ENCODE results near the gene SERGEF.

SERGEF gene

DNA sequence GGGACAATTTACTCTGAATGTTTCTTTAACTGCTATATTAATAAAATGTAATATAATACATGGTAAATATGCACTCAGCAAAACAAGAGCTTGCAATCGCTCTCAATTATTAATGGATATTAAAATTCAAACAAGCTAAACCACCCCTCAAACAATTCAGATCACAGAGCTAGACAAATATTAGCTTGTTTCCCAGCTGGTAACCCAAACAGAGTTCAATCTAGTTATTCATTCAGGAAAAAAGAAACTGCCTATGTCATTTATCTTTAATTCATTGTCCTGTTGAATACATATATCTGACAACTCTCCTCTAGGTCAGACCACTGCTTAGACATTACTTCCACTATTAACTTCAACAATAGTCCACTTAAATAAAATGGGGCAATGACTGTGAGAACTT is 78.7 kb downstream of the SERGEF start:
- POLR2A ChIA-PET, result no interaction called here

DNA sequence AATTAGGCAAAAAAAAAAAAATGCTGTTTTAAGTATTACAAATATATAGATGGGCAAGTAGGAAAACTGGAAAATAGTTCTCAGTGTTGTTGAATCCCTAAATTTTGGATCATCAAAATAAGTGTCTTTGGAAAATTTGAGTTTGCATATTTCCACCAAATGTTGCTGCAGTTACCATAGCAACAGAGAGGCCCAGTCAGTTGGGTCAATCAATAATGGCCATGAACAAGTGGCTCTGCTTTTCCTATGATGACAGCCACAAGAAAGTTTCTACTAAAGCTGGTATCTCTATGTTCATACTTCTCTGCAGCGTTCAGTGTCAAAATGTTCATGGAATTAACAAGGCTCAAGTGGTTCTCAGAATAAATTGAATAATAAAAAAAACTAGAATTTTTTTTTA is 79.1 kb downstream of the SERGEF start:
- no peak overlapping the region for H3K4me3 ChIP-seq (ENCODE audit: low read depth, low read length)
- ChIA-PET CTCF (no interaction called here), POLR2A (no interaction called here)
- TF ChIP-seq, protein P1, sequence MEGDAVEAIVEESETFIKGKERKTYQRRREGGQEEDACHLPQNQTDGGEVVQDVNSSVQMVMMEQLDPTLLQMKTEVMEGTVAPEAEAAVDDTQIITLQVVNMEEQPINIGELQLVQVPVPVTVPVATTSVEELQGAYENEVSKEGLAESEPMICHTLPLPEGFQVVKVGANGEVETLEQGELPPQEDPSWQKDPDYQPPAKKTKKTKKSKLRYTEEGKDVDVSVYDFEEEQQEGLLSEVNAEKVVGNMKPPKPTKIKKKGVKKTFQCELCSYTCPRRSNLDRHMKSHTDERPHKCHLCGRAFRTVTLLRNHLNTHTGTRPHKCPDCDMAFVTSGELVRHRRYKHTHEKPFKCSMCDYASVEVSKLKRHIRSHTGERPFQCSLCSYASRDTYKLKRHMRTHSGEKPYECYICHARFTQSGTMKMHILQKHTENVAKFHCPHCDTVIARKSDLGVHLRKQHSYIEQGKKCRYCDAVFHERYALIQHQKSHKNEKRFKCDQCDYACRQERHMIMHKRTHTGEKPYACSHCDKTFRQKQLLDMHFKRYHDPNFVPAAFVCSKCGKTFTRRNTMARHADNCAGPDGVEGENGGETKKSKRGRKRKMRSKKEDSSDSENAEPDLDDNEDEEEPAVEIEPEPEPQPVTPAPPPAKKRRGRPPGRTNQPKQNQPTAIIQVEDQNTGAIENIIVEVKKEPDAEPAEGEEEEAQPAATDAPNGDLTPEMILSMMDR (IDR thresholded peaks at IDR 0.05; ENCODE audit: insufficient read depth, low read length, missing control alignments), result no peak
- no peak for DNase-seq (ENCODE audit: low read depth, low spot score)

More for the DNA sequence above, 78.7 kb downstream of the SERGEF start:
- no peak overlapping the region for H3K4me3 ChIP-seq (ENCODE audit: low read depth, low read length)
- TF ChIP-seq, protein P1 (IDR thresholded peaks at IDR 0.05; ENCODE audit: insufficient read depth, low read length, missing control alignments), result no peak
- no peak for DNase-seq (ENCODE audit: low read depth, low spot score)
- CTCF ChIA-PET, result no interaction called here

DNA sequence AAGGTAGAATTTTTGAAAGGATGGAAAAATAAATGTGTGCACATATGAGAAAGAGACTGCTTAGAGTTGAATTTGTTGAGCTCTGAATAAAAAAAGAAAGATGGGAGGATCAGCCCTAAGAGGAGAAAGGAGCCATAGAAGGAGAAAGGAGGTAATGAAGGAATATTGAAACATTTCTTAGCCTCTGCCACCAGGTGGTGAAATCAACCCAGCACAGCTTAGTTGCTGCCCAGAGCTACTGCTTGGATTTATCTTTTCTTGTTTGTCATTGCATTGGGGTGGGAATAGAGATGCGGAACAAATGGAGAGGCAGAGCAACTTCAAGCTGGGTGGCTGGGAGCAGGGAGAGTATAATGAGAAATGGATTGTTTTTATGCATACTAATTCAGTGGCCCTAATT is 80.4 kb downstream of the SERGEF start:
- CTCF ChIA-PET, result no interaction called here
- POLR2A ChIA-PET, result no interaction called here
- no peak for DNase-seq (ENCODE audit: low read depth, low spot score)
- no peak overlapping the region for H3K4me3 ChIP-seq (ENCODE audit: low read depth, low read length)
- TF ChIP-seq, protein P1 (IDR thresholded peaks at IDR 0.05; ENCODE audit: insufficient read depth, low read length, missing control alignments), result no peak

DNA sequence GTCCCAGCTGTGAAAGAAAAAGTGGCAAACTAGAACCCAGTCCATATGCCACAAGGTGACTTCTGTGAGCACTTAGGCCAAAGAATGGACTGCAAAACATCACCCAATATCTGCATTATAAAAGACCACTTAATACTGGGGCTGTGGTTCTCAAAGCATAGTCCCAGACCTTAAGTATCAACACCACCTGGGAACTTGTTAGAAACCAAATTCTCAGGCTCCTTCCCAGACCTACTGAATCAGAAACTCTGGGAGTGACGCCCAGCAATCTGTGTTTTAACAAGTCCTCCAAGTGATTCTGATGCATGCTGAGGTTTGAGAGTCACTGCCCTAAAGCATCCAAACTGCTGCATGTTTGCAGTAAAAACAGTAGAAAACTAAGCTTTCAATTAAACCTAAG is 81.3 kb downstream of the SERGEF start:
- DNase-seq (ENCODE audit: low read depth, low spot score), result no peak
- TF ChIP-seq, protein P1 (IDR thresholded peaks at IDR 0.05; ENCODE audit: insufficient read depth, low read length, missing control alignments), result no peak
- H3K4me3 ChIP-seq (ENCODE audit: low read depth, low read length), result no peak overlapping the region
- ChIA-PET POLR2A (no interaction called here), CTCF (no interaction called here)

DNA sequence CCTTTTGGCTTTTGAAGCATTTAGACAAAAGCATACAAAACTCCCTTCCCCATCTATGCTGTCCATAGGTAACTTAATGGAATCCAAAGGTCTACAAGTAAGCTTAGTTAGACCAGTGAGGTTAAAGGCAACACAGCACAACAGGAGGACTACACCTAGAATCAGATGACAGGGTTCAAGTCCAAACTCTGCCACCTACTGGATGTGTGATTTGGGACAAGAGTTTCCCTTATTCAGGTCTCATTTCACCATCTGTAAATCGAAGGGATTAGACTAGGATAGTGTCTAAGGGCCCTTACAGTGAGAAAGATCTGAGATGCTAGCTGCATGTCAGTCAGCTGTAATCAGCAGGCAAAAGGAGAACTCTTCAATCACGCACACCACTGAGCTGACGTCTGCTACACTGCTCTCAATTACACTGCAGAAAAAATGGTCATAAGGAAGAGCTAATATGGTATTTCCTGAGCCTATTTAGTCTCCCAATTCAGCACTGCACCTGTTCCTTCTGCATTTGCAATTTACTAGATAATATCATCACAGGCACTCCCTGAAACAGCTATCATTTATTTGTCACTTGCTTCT is 82.2 kb downstream of the SERGEF start:
- H3K4me3 ChIP-seq (ENCODE audit: low read depth, low read length), result no peak overlapping the region
- no peak for DNase-seq (ENCODE audit: low read depth, low spot score)
- POLR2A ChIA-PET, result no interaction called here
- CTCF ChIA-PET, result interaction anchor here (0.7 to 1.3 kb wide), 2 partner anchors 48 to 49 kb away, joined by 3 to 4 read pairs; no protein-coding TSS in a partner anchor
- TF ChIP-seq, protein P1 (IDR thresholded peaks at IDR 0.05; ENCODE audit: insufficient read depth, low read length, missing control alignments), result no peak

DNA sequence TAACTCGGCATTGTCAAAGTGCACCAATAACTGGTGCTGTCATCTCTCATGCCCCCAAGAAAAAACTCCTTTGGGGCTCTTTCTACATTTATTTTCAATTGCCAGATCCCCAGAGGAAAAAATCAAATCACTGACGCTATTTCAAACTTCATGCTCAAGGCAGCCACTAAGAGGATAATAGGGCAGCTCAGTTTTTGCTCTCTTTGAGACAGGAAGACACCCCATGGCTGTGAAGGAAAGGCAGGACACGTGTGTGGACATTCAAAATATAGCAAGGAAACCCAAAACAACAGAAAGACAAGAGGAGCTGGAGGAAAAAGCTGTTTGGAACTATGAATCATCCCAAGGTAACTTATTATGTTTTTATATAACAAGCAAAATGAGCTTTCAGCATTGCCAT is 83.7 kb downstream of the SERGEF start:
- ChIA-PET CTCF (no interaction called here), POLR2A (no interaction called here)
- no peak for DNase-seq (ENCODE audit: low read depth, low spot score)
- H3K4me3 ChIP-seq (ENCODE audit: low read depth, low read length), result no peak overlapping the region
- TF ChIP-seq, protein P1 (IDR thresholded peaks at IDR 0.05; ENCODE audit: insufficient read depth, low read length, missing control alignments), result no peak

Data from AG04449 (cell line).